Thymus (tissue), 11 donors: ENCODE data around the gene COL6A1. TPM values are rescaled to one million over a fixed set of nuclear protein-coding genes. Genes with fewer than 3 reads are reported as not detected.

Experiments used
- DNase-seq, 9 donors: peaks; one replicate each; pipeline ENCODE4 v3.0.0-alpha.2; 2013; ENCODE audit warnings: low spot score in 9 of 9, low read depth in 6 of 9, missing footprints in 1 of 9
- H3K27ac ChIP-seq, 2 donors: one replicate each; pipeline ENCODE4 v1.5.1; 2013; ENCODE audit warnings: control low read depth in 1 of 2, low read depth in 1 of 2, low read length in 1 of 2, mild to moderate bottlenecking in 1 of 2, moderate library complexity in 1 of 2
- H3K27me3 ChIP-seq, 2 donors: one replicate each; pipeline ENCODE4 v1.5.1; 2013; ENCODE audit warnings: low read length in 1 of 2; ENCODE audit not compliant: control insufficient read depth in 2 of 2, insufficient read depth in 1 of 2
- H3K36me3 ChIP-seq, 2 donors: one replicate each; pipeline ENCODE4 v1.5.1; 2013; ENCODE audit warnings: low read length in 1 of 2, mild to moderate bottlenecking in 1 of 2, moderate library complexity in 1 of 2; ENCODE audit not compliant: control insufficient read depth in 2 of 2, insufficient read depth in 2 of 2
- H3K4me1 ChIP-seq, 2 donors: one replicate each; pipeline ENCODE4 v1.5.1; 2013; ENCODE audit warnings: low read length in 2 of 2; ENCODE audit not compliant: control insufficient read depth in 2 of 2, insufficient read depth in 2 of 2
- H3K4me3 ChIP-seq, 2 donors: one replicate each; pipeline ENCODE4 v1.5.1; 2013; ENCODE audit warnings: low read length in 2 of 2, control low read depth in 1 of 2, mild to moderate bottlenecking in 1 of 2
- H3K9me3 ChIP-seq, 2 donors: one replicate each; pipeline ENCODE4 v1.5.1; 2013; ENCODE audit warnings: low read length in 1 of 2, mild to moderate bottlenecking in 1 of 2; ENCODE audit not compliant: control insufficient read depth in 2 of 2, insufficient read depth in 1 of 2
- WGBS: extraction: QIAGEN DNeasy Blood & Tissue Kit; methylation state at CpG from one replicate; pipeline ENCODE4 v1.1.7; 2013; 5-methylcytosine and 5-hydroxymethylcytosine counted together
- polyA plus RNA-seq: library from polyadenylated mRNA; stranded (reverse); fragments of 200-250 nt; gene quantifications from one replicate; pipeline ENCODE4 v1.2.3, GENCODE V29; 2013
- total RNA-seq: library from RNA; stranded (reverse); fragments of 120-200 nt; gene quantifications from one replicate; pipeline ENCODE4 v1.2.4, GENCODE V29; 2013
- donor health status: healthy.

The COL6A1 gene
- total and polyA plus RNA-seq, 2 donors, result 39.0 to 115 TPM

GRCh38 chr21:45994086-45994661 lies 12.6 kb downstream of the COL6A1 start:
- Histone ChIP-seq H3K4me3 (no peak overlapping the region), H3K27me3 (no peaks in the 10 kb centered on the region), H3K36me3 (peaks cover 0 to 3% of the 10 kb centered on the region in 2 donors), H3K4me1 (no peaks in the 10 kb centered on the region), H3K9me3 (peaks cover 2 to 10% of the 10 kb centered on the region in 2 donors), H3K27ac (peak overlapping the region in 1 of 2 donors; percentile 2)
- DNase-seq, result no peak
- WGBS, result 94% methylated on average over 24 of the region's 24 CpGs

- Histone ChIP-seq H3K36me3 (peaks cover 0 to 3% of the 10 kb centered on the region in 2 donors), H3K4me3 (no peak overlapping the region), H3K27me3 (no peaks in the 10 kb centered on the region), H3K9me3 (peaks cover 4 to 18% of the 10 kb centered on the region in 2 donors), H3K4me1 (no peaks in the 10 kb centered on the region), H3K27ac (no peak overlapping the region)
- DNase-seq, result no peak
- 95% methylated on average over 33 of the region's 33 CpGs for WGBS
Observed at GRCh38 chr21:45994759-45995685, 13.5 kb downstream of the COL6A1 start.

- WGBS, result 86% methylated on average over 6 of the region's 6 CpGs
- Histone ChIP-seq H3K27me3 (no peaks in the 10 kb centered on the region), H3K27ac (no peak overlapping the region), H3K4me1 (no peaks in the 10 kb centered on the region), H3K9me3 (peaks cover 4 to 23% of the 10 kb centered on the region in 2 donors), H3K4me3 (no peak overlapping the region), H3K36me3 (peaks cover 0 to 3% of the 10 kb centered on the region in 2 donors)
- DNase-seq, result no peak
Observed at GRCh38 chr21:45995686-45996179, 14.2 kb downstream of the COL6A1 start.

GRCh38 chr21:45996311-45997204 lies 15.0 kb downstream of the COL6A1 start:
- H3K27ac ChIP-seq, result no peak overlapping the region
- H3K27me3 ChIP-seq, result no peaks in the 10 kb centered on the region
- H3K9me3 ChIP-seq, result peaks cover 7 to 31% of the 10 kb centered on the region in 2 donors
- DNase-seq, result no peak
- H3K36me3 ChIP-seq, result peaks cover 0 to 3% of the 10 kb centered on the region in 2 donors
- no peaks in the 10 kb centered on the region for H3K4me1 ChIP-seq
- H3K4me3 ChIP-seq, result no peak overlapping the region
- 93% methylated on average over 27 of the region's 27 CpGs for WGBS

GRCh38 chr21:45997205-45997494 lies 15.6 kb downstream of the COL6A1 start:
- Histone ChIP-seq H3K9me3 (peaks cover 10 to 37% of the 10 kb centered on the region in 2 donors), H3K27ac (no peak overlapping the region), H3K27me3 (no peaks in the 10 kb centered on the region), H3K4me3 (no peak overlapping the region), H3K4me1 (no peaks in the 10 kb centered on the region), H3K36me3 (peaks cover 0 to 3% of the 10 kb centered on the region in 2 donors)
- DNase-seq, result no peak
- WGBS, result 96% methylated on average over 9 of the region's 9 CpGs

- DNase-seq, result no peak
- Histone ChIP-seq H3K27ac (no peak overlapping the region), H3K9me3 (peaks cover 10 to 39% of the 10 kb centered on the region in 2 donors), H3K36me3 (peaks cover 0 to 3% of the 10 kb centered on the region in 2 donors), H3K4me1 (no peaks in the 10 kb centered on the region), H3K4me3 (no peak overlapping the region), H3K27me3 (no peaks in the 10 kb centered on the region)
- 96% methylated on average over 38 of the region's 38 CpGs for WGBS
Observed at GRCh38 chr21:45997495-45998275, 16.1 kb downstream of the COL6A1 start.

GRCh38 chr21:45998276-45998701 lies 16.7 kb downstream of the COL6A1 start:
- peaks cover 0 to 3% of the 10 kb centered on the region in 2 donors for H3K36me3 ChIP-seq
- WGBS, result 96% methylated on average over 22 of the region's 22 CpGs

GRCh38 chr21:45998871-45999580 lies 17.5 kb downstream of the COL6A1 start:
- Histone ChIP-seq H3K4me1 (no peaks in the 10 kb centered on the region), H3K9me3 (peaks cover 13 to 44% of the 10 kb centered on the region in 2 donors), H3K36me3 (peaks cover 3% of the 10 kb centered on the region in 2 donors), H3K4me3 (no peak overlapping the region), H3K27me3 (no peaks in the 10 kb centered on the region), H3K27ac (no peak overlapping the region)
- no peak for DNase-seq
- 96% methylated on average over 33 of the region's 33 CpGs for WGBS

More at GRCh38 chr21:45998276-45998701, 16.7 kb downstream of the COL6A1 start:
- DNase-seq, result no peak
- Histone ChIP-seq H3K27me3 (no peaks in the 10 kb centered on the region), H3K27ac (no peak overlapping the region), H3K9me3 (peaks cover 10 to 39% of the 10 kb centered on the region in 2 donors), H3K4me1 (no peaks in the 10 kb centered on the region), H3K4me3 (no peak overlapping the region)
